Vagina (tissue), 2 donors: ENCODE measurements around the gene CRYAA.
"Not testable (repeated sequence)": the region's sequence is repeated elsewhere in the genome, so short reads cannot be mapped to it uniquely, and the experiment has no call there.

Source experiments
- POLR2A ChIP-seq, 2 donors: fragments of 450-650 bp; IDR thresholded peaks; one replicate each; pipeline ENCODE4 v1.6.1; 2017; ENCODE audit warnings: antibody characterized with exemption in 2 of 2, mild to moderate bottlenecking in 2 of 2, moderate library complexity in 2 of 2
- POLR2AphosphoS5 ChIP-seq, 2 donors: sonication (generic); formaldehyde crosslinking; IDR thresholded peaks; one replicate each; pipeline ENCODE4 v1.9.0; 2017; ENCODE audit warnings: antibody characterized with exemption in 2 of 2, mild to moderate bottlenecking in 2 of 2, low read depth in 1 of 2; ENCODE audit not compliant: insufficient read depth in 1 of 2
- TF ChIP-seq, protein P1 (sequence below), 3 experiments: fragments of 450-650 bp in 2 of 3; fragments of 200-600 bp in 1 of 3; sonication (generic) in 1 of 3; IDR thresholded peaks; one replicate each; pipeline ENCODE4 v1.5.1; 2017 to 2019; ENCODE audit warnings: antibody characterized with exemption in 3 of 3, mild to moderate bottlenecking in 2 of 3, moderate library complexity in 2 of 3

DNA sequence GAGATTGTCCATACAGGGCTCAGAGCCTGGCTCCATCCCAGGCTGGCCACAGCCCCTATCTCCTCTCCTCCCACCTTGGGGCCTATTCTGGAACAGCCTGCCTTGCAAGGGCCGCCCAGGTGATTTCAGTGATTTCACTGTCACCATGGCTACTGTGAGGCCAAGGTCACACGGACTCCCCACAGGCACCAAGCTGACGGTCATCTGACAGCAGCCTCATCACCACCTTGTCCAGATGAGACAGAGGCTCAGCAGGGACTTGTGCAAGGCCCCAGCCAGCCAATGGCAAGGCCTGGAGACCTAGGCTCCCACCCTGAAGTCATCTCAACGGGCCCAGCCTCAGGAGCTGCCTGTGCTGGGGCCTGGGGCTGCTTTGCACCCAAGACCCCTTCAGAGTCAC is 6.2 kb downstream of the CRYAA start:
- TF ChIP-seq, protein P1, sequence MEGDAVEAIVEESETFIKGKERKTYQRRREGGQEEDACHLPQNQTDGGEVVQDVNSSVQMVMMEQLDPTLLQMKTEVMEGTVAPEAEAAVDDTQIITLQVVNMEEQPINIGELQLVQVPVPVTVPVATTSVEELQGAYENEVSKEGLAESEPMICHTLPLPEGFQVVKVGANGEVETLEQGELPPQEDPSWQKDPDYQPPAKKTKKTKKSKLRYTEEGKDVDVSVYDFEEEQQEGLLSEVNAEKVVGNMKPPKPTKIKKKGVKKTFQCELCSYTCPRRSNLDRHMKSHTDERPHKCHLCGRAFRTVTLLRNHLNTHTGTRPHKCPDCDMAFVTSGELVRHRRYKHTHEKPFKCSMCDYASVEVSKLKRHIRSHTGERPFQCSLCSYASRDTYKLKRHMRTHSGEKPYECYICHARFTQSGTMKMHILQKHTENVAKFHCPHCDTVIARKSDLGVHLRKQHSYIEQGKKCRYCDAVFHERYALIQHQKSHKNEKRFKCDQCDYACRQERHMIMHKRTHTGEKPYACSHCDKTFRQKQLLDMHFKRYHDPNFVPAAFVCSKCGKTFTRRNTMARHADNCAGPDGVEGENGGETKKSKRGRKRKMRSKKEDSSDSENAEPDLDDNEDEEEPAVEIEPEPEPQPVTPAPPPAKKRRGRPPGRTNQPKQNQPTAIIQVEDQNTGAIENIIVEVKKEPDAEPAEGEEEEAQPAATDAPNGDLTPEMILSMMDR (IDR thresholded peaks at IDR 0.05): not testable (repeated sequence)
- TF ChIP-seq POLR2A (IDR thresholded peaks at IDR 0.05); POLR2AphosphoS5 (IDR thresholded peaks at IDR 0.05; ENCODE audit: insufficient read depth in 1 of 2, low read depth in 1 of 2): not testable (repeated sequence)
